Vagina (tissue), 2 donors: Measurements from ENCODE around the gene TIPARP. TPM values are rescaled to one million over a fixed set of nuclear protein-coding genes. Genes with fewer than 3 reads are reported as not detected.

Experiments used
- DNase-seq, 2 donors: peaks; one replicate each; pipeline ENCODE4 v3.0.0-alpha.2; 2017; ENCODE audit errors: extremely low spot score in 2 of 2
- H3K27ac ChIP-seq: fragments of 200-600 bp; sonication (generic); one replicate; pipeline ENCODE4 v1.5.1; 2019
- H3K27me3 ChIP-seq: fragments of 200-600 bp; sonication (generic); one replicate; pipeline ENCODE4 v1.5.1; 2019
- H3K36me3 ChIP-seq, 2 donors: fragments of 200-600 bp; sonication (generic); one replicate each; pipeline ENCODE4 v1.5.1; 2017 to 2019
- H3K4me1 ChIP-seq: fragments of 200-600 bp; sonication (generic); one replicate; pipeline ENCODE4 v1.5.1; 2019
- H3K4me3 ChIP-seq, 2 donors: fragments of 200-600 bp; sonication (generic); 1 replicate in 1 of 2; 2 replicates in 1 of 2; pipeline ENCODE4 v1.5.1; 2016 to 2019
- H3K9me3 ChIP-seq: fragments of 200-600 bp; sonication (generic); one replicate; pipeline ENCODE4 v1.5.1; 2019
- CTCF ChIP-seq, 3 experiments: fragments of 450-650 bp in 2 of 3; fragments of 200-600 bp in 1 of 3; sonication (generic) in 1 of 3; IDR thresholded peaks; one replicate each; pipeline ENCODE4 v1.5.1; 2017 to 2019; ENCODE audit warnings: antibody characterized with exemption in 3 of 3, mild to moderate bottlenecking in 2 of 3, moderate library complexity in 2 of 3
- POLR2A ChIP-seq, 2 donors: fragments of 450-650 bp; IDR thresholded peaks; one replicate each; pipeline ENCODE4 v1.6.1; 2017; ENCODE audit warnings: antibody characterized with exemption in 2 of 2, mild to moderate bottlenecking in 2 of 2, moderate library complexity in 2 of 2
- POLR2AphosphoS5 ChIP-seq, 2 donors: sonication (generic); formaldehyde crosslinking; IDR thresholded peaks; one replicate each; pipeline ENCODE4 v1.9.0; 2017; ENCODE audit warnings: antibody characterized with exemption in 2 of 2, mild to moderate bottlenecking in 2 of 2, low read depth in 1 of 2; ENCODE audit not compliant: insufficient read depth in 1 of 2
- intact Hi-C: fragments of 100-400 bp; cut with DNase I; formaldehyde crosslinking; loops from one replicate; pipeline ENCODE4 v1.15.1; 2023
- total RNA-seq: library from RNA; depleted of rRNA; stranded (reverse); fragments of >200 nt; gene quantifications from one replicate; pipeline ENCODE4 v1.2.3, GENCODE V29; 2016

TIPARP gene
- total RNA-seq, 1 donor from 2014 or later: 44.0 TPM

- peak overlapping the region; percentile 95 for H3K27ac ChIP-seq
- no peaks in the 10 kb centered on the region for H3K9me3 ChIP-seq
- intact Hi-C loops: loop anchor here (2.0 to 10.0 kb wide), 4 partner anchors 123 to 452 kb away; partner anchors contain the start of gene LEKR1
- TF ChIP-seq POLR2A (IDR thresholded peaks at IDR 0.05): no peak
- TF ChIP-seq POLR2AphosphoS5 (IDR thresholded peaks at IDR 0.05; ENCODE audit: insufficient read depth in 1 of 2, low read depth in 1 of 2): no peak
- TF ChIP-seq CTCF (IDR thresholded peaks at IDR 0.05): peak; percentile 9 to 56 (median 16)
- no peaks in the 10 kb centered on the region for H3K27me3 ChIP-seq
- no peak for DNase-seq
- H3K36me3 ChIP-seq: peaks cover 0 to 20% of the 10 kb centered on the region in 2 donors
- peak overlapping the region; percentile 67 to 91 for H3K4me3 ChIP-seq
- peaks cover 34% of the 10 kb centered on the region for H3K4me1 ChIP-seq
Observed at GRCh38 chr3:156674911-156675829, 780 bp downstream of the TIPARP start.

- Histone ChIP-seq H3K27ac (peak overlapping the region; percentile 95), H3K4me1 (peaks cover 43% of the 10 kb centered on the region), H3K27me3 (no peaks in the 10 kb centered on the region), H3K36me3 (peaks cover 0 to 26% of the 10 kb centered on the region in 2 donors), H3K4me3 (peak overlapping the region; percentile 67 to 91), H3K9me3 (no peaks in the 10 kb centered on the region)
- intact Hi-C loops: loop anchor here (2.0 to 10.0 kb wide), 3 partner anchors 149 to 451 kb away; partner anchors contain the start of gene LEKR1
- TF ChIP-seq POLR2AphosphoS5 (IDR thresholded peaks at IDR 0.05; ENCODE audit: insufficient read depth in 1 of 2, low read depth in 1 of 2) (peak in 1 of 2 donors; percentile 20), POLR2A (IDR thresholded peaks at IDR 0.05) (no peak)
- no peak for DNase-seq
Observed at GRCh38 chr3:156675830-156676767, 1.7 kb downstream of the TIPARP start.

- intact Hi-C loops: loop anchor here (5.0 to 10.0 kb wide), 2 partner anchors 148 to 450 kb away; partner anchors contain the start of gene LEKR1
- TF ChIP-seq POLR2AphosphoS5 (IDR thresholded peaks at IDR 0.05; ENCODE audit: insufficient read depth in 1 of 2, low read depth in 1 of 2) (no peak), POLR2A (IDR thresholded peaks at IDR 0.05) (no peak), CTCF (IDR thresholded peaks at IDR 0.05) (no peak)
- no peaks in the 10 kb centered on the region for H3K27me3 ChIP-seq
- DNase-seq: no peak
- H3K36me3 ChIP-seq: peaks cover 0 to 26% of the 10 kb centered on the region in 2 donors
- no peak overlapping the region for H3K27ac ChIP-seq
- peaks cover 51% of the 10 kb centered on the region for H3K4me1 ChIP-seq
- no peaks in the 10 kb centered on the region for H3K9me3 ChIP-seq
- H3K4me3 ChIP-seq: peak overlapping the region in 1 of 2 donors; percentile 91
Observed at GRCh38 chr3:156676768-156677479, 2.5 kb downstream of the TIPARP start.

- Histone ChIP-seq H3K4me1 (peaks cover 58% of the 10 kb centered on the region), H3K27ac (no peak overlapping the region), H3K9me3 (no peaks in the 10 kb centered on the region), H3K4me3 (no peak overlapping the region), H3K27me3 (no peaks in the 10 kb centered on the region), H3K36me3 (peaks cover 0 to 26% of the 10 kb centered on the region in 2 donors)
- DNase-seq: no peak
- intact Hi-C loops: loop anchor here (5.0 to 10.0 kb wide), 2 partner anchors 147 to 450 kb away; partner anchors contain the start of gene LEKR1
- no peak for TF ChIP-seq CTCF (IDR thresholded peaks at IDR 0.05)
- no peak for TF ChIP-seq POLR2AphosphoS5 (IDR thresholded peaks at IDR 0.05; ENCODE audit: insufficient read depth in 1 of 2, low read depth in 1 of 2)
- no peak for TF ChIP-seq POLR2A (IDR thresholded peaks at IDR 0.05)
Observed at GRCh38 chr3:156677536-156677935, 3.1 kb downstream of the TIPARP start.
